Naive B cell (primary cell): ENCODE results near the gene ERMN. TPM values are rescaled to one million over a fixed set of nuclear protein-coding genes. Genes with fewer than 3 reads are reported as not detected.
"Not testable (repeated sequence)": the region's sequence is repeated elsewhere in the genome, so short reads cannot be mapped to it uniquely, and the experiment has no call there.

ENCODE experiments used
- ATAC-seq, 2 donors: fragments of 150-1000 bp; cut with Tn5 transposase; 2 replicates each; pipeline ENCODE4 v1.10.0; 2021; ENCODE audit warnings: low read depth in 2 of 2, mild to moderate bottlenecking in 2 of 2, moderate library complexity in 2 of 2
- DNase-seq: peaks from one replicate; pipeline ENCODE4 v3.0.0; 2022
- H3K27ac Mint-ChIP-seq, 6 donors: one replicate each; pipeline ENCODE4 v1.8.0; 2020 to 2022; ENCODE audit warnings: mild to moderate bottlenecking in 6 of 6, mixed read lengths in 6 of 6, moderate library complexity in 5 of 6, inconsistent platforms in 2 of 6
- H3K27me3 Mint-ChIP-seq, 3 donors: one replicate each; pipeline ENCODE4 v1.8.0; 2021 to 2022; ENCODE audit warnings: mixed read lengths in 3 of 3, mild to moderate bottlenecking in 1 of 3
- H3K36me3 Mint-ChIP-seq, 2 donors: one replicate each; pipeline ENCODE4 v1.8.0; 2020 to 2022; ENCODE audit warnings: mixed read lengths in 2 of 2, inconsistent platforms in 1 of 2, mild to moderate bottlenecking in 1 of 2
- H3K4me1 Mint-ChIP-seq, 3 donors: one replicate each; pipeline ENCODE4 v1.8.0; 2020 to 2022; ENCODE audit warnings: mixed read lengths in 3 of 3, inconsistent platforms in 1 of 3, mild to moderate bottlenecking in 1 of 3, moderate library complexity in 1 of 3
- H3K4me3 Mint-ChIP-seq, 8 donors: one replicate each; pipeline ENCODE4 v1.8.0; 2020 to 2022; ENCODE audit warnings: mild to moderate bottlenecking in 8 of 8, mixed read lengths in 8 of 8, moderate library complexity in 8 of 8, inconsistent platforms in 2 of 8
- H3K9me3 Mint-ChIP-seq, 7 donors: one replicate each; pipeline ENCODE4 v1.8.0; 2020 to 2022; ENCODE audit warnings: mixed read lengths in 7 of 7, mild to moderate bottlenecking in 5 of 7, inconsistent platforms in 2 of 7, moderate library complexity in 1 of 7
- polyA plus RNA-seq, 6 donors: library from polyadenylated mRNA; unstranded; fragments of 300-500 nt; fragmentation: Illumina TruSeq; gene quantifications; one replicate each; pipeline ENCODE4 v1.2.3, GENCODE V29; 2021; ENCODE audit warnings: low read depth in 6 of 6

The ERMN gene
- polyA plus RNA-seq, 6 donors from 2014 or later, result 0.08 to 0.56 (median 0.28) TPM; not detected in 1

GRCh38 chr2:157304811-157305722 is 20.6 kb downstream of the ERMN start:
- Mint-ChIP-seq H3K4me1 (peaks cover 0 to 6% (median 0%) of the 10 kb centered on the region in 3 donors), H3K36me3 (no peaks in the 10 kb centered on the region), H3K9me3 (no peaks in the 10 kb centered on the region), H3K4me3 (no peak overlapping the region), H3K27me3 (peaks cover 0 to 9% (median 6%) of the 10 kb centered on the region in 3 donors), H3K27ac (no peak overlapping the region)
- ATAC-seq (no peak), DNase-seq (no peak)

GRCh38 chr2:157303612-157304011 is 22.0 kb downstream of the ERMN start:
- peaks cover 0 to 6% (median 0%) of the 10 kb centered on the region in 3 donors for H3K4me1 Mint-ChIP-seq
- no peak for DNase-seq
- peaks cover 0 to 9% (median 2%) of the 10 kb centered on the region in 3 donors for H3K27me3 Mint-ChIP-seq
- no peak for ATAC-seq
- no peaks in the 10 kb centered on the region for H3K36me3 Mint-ChIP-seq
- no peaks in the 10 kb centered on the region for H3K9me3 Mint-ChIP-seq
- H3K4me3 Mint-ChIP-seq, result no peak overlapping the region
- no peak overlapping the region for H3K27ac Mint-ChIP-seq

GRCh38 chr2:157302492-157303099 is 23.0 kb downstream of the ERMN start:
- no peaks in the 10 kb centered on the region for H3K9me3 Mint-ChIP-seq
- no peak overlapping the region for H3K4me3 Mint-ChIP-seq
- no peaks in the 10 kb centered on the region for H3K36me3 Mint-ChIP-seq
- DNase-seq (peak; percentile 49), ATAC-seq (peak; percentile 42 to 65)
- peaks cover 0 to 6% (median 0%) of the 10 kb centered on the region in 3 donors for H3K4me1 Mint-ChIP-seq
- peaks cover 2 to 9% (median 6%) of the 10 kb centered on the region in 3 donors for H3K27me3 Mint-ChIP-seq
- H3K27ac Mint-ChIP-seq, result no peak overlapping the region

GRCh38 chr2:157301307-157301706 is 24.3 kb downstream of the ERMN start:
- ATAC-seq, result no peak
- no peak overlapping the region for H3K4me3 Mint-ChIP-seq
- no peaks in the 10 kb centered on the region for H3K9me3 Mint-ChIP-seq
- no peak for DNase-seq
- no peaks in the 10 kb centered on the region for H3K4me1 Mint-ChIP-seq
- H3K27me3 Mint-ChIP-seq, result peaks cover 8 to 10% (median 9%) of the 10 kb centered on the region in 3 donors
- no peaks in the 10 kb centered on the region for H3K36me3 Mint-ChIP-seq
- H3K27ac Mint-ChIP-seq, result no peak overlapping the region

GRCh38 chr2:157296958-157297357 is 28.7 kb downstream of the ERMN start:
- H3K4me1 Mint-ChIP-seq, result no peaks in the 10 kb centered on the region
- no peak overlapping the region for H3K27ac Mint-ChIP-seq
- peaks cover 0 to 10% (median 8%) of the 10 kb centered on the region in 3 donors for H3K27me3 Mint-ChIP-seq
- H3K4me3 Mint-ChIP-seq, result no peak overlapping the region
- H3K9me3 Mint-ChIP-seq, result no peaks in the 10 kb centered on the region
- DNase-seq (no peak), ATAC-seq (no peak)
- H3K36me3 Mint-ChIP-seq, result no peaks in the 10 kb centered on the region

GRCh38 chr2:157296490-157296889 is 29.1 kb downstream of the ERMN start:
- H3K9me3 Mint-ChIP-seq, result no peaks in the 10 kb centered on the region
- H3K36me3 Mint-ChIP-seq, result no peaks in the 10 kb centered on the region
- H3K4me1 Mint-ChIP-seq, result no peaks in the 10 kb centered on the region
- H3K4me3 Mint-ChIP-seq, result no peak overlapping the region
- no peak overlapping the region for H3K27ac Mint-ChIP-seq
- no peak for ATAC-seq
- H3K27me3 Mint-ChIP-seq, result peaks cover 0 to 10% (median 8%) of the 10 kb centered on the region in 3 donors
- DNase-seq, result no peak

GRCh38 chr2:157292853-157293252 is 32.8 kb downstream of the ERMN start:
- peaks cover 0 to 8% (median 6%) of the 10 kb centered on the region in 3 donors for H3K27me3 Mint-ChIP-seq
- no peak for ATAC-seq
- DNase-seq, result no peak
- H3K36me3 Mint-ChIP-seq, result no peaks in the 10 kb centered on the region
- no peak overlapping the region for H3K4me3 Mint-ChIP-seq
- no peaks in the 10 kb centered on the region for H3K4me1 Mint-ChIP-seq
- H3K27ac Mint-ChIP-seq, result no peak overlapping the region
- no peaks in the 10 kb centered on the region for H3K9me3 Mint-ChIP-seq

- no peaks in the 10 kb centered on the region for H3K27me3 Mint-ChIP-seq
- no peaks in the 10 kb centered on the region for H3K4me1 Mint-ChIP-seq
- H3K4me3 Mint-ChIP-seq, result no peak overlapping the region
- no peak overlapping the region for H3K27ac Mint-ChIP-seq
- H3K36me3 Mint-ChIP-seq, result no peaks in the 10 kb centered on the region
- DNase-seq, result no peak
- no peaks in the 10 kb centered on the region for H3K9me3 Mint-ChIP-seq
- ATAC-seq, result no peak
These were observed 34.6 kb downstream of the ERMN start for GRCh38 chr2:157291018-157291417.

GRCh38 chr2:157290525-157290924 is 35.1 kb downstream of the ERMN start:
- no peaks in the 10 kb centered on the region for H3K9me3 Mint-ChIP-seq
- ATAC-seq, result no peak
- no peaks in the 10 kb centered on the region for H3K27me3 Mint-ChIP-seq
- no peak overlapping the region for H3K27ac Mint-ChIP-seq
- no peaks in the 10 kb centered on the region for H3K36me3 Mint-ChIP-seq
- no peak for DNase-seq
- H3K4me1 Mint-ChIP-seq, result no peaks in the 10 kb centered on the region
- H3K4me3 Mint-ChIP-seq, result no peak overlapping the region

- Mint-ChIP-seq H3K27me3 (peaks cover 5 to 16% (median 8%) of the 10 kb centered on the region in 3 donors), H3K27ac (no peak overlapping the region), H3K9me3 (no peaks in the 10 kb centered on the region), H3K4me1 (no peaks in the 10 kb centered on the region), H3K4me3 (no peak overlapping the region), H3K36me3 (no peaks in the 10 kb centered on the region)
- ATAC-seq (no peak), DNase-seq (no peak)
These were observed 38.5 kb downstream of the ERMN start for GRCh38 chr2:157287160-157287559.

GRCh38 chr2:157283468-157283867 is 42.2 kb downstream of the ERMN start:
- Mint-ChIP-seq H3K36me3 (no peaks in the 10 kb centered on the region), H3K4me1 (no peaks in the 10 kb centered on the region), H3K9me3 (peaks cover 0 to 13% (median 5%) of the 10 kb centered on the region in 7 donors), H3K27ac (no peak overlapping the region), H3K4me3 (no peak overlapping the region), H3K27me3 (peaks cover 8 to 29% (median 23%) of the 10 kb centered on the region in 3 donors)
- DNase-seq, result no peak
- no peak for ATAC-seq

- no peaks in the 10 kb centered on the region for H3K4me1 Mint-ChIP-seq
These were observed 44.3 kb downstream of the ERMN start for GRCh38 chr2:157281316-157281715.

GRCh38 chr2:157279311-157279710 is 46.3 kb downstream of the ERMN start:
- Mint-ChIP-seq H3K9me3 (peaks cover 0 to 13% (median 6%) of the 10 kb centered on the region in 7 donors), H3K27me3 (peaks cover 11 to 43% (median 41%) of the 10 kb centered on the region in 3 donors)

More at GRCh38 chr2:157281316-157281715, 44.3 kb downstream of the ERMN start:
- Mint-ChIP-seq H3K27me3 (peaks cover 15 to 46% (median 43%) of the 10 kb centered on the region in 3 donors), H3K9me3 (peaks cover 0 to 13% (median 5%) of the 10 kb centered on the region in 7 donors), H3K36me3 (no peaks in the 10 kb centered on the region), H3K27ac (no peak overlapping the region), H3K4me3 (no peak overlapping the region)
- DNase-seq (no peak), ATAC-seq (no peak)

More at GRCh38 chr2:157279311-157279710, 46.3 kb downstream of the ERMN start:
- H3K4me1 Mint-ChIP-seq, H3K4me3 Mint-ChIP-seq, DNase-seq, H3K27ac Mint-ChIP-seq, ATAC-seq, H3K36me3 Mint-ChIP-seq: not testable (repeated sequence)
